Measurements from ENCODE around the gene ZMYND15. TPM values are rescaled to one million over a fixed set of nuclear protein-coding genes. Genes with fewer than 3 reads are reported as not detected.
A peak's percentile ranks its signal among the peaks of the same experiment; 100 is the strongest.

Gene ZMYND15
- polyA plus RNA-seq, 3 donors, result 0.33 to 0.90 (median 0.56) TPM

GRCh38 chr17:4712526-4712925 is 27.1 kb upstream of the ZMYND15 start:
- no peak overlapping the region for H3K27ac ChIP-seq (ENCODE audit: low read depth, low read length)

DNA sequence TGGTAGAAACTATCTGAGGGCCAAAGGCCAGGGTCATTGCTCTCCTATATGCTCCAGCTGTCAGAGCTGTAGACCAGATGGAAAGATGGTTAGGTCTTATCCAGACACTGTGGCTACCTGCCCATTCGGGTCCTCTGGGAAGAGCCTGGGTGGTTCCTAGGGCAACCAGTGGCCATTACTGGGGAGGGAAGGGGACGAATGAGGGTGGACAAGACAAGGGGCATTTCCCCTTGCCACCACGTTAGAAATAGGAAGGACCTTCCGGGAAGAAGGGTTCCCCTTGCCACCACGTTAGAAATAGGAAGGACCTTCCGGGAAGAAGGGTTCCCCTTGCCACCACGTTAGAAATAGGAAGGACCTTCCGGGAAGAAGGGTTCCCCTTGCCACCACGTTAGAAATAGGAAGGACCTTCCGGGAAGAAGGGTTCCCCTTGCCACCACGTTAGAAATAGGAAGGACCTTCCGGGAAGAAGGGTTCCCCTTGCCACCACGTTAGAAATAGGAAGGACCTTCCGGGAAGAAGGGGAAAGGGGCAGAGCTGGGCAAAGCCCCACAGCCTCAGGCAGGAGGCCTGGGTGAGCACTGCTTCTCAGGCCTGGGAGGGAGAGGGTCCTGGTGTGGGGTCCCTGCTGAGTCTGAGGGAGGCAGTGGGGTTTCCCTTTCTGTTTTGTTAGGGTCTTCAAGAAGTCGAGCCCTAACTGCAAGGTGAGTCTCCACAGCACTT is 25.1 kb upstream of the ZMYND15 start:
- WGBS, 3 donors, result 56 to 90% (median 69%) methylated on average over 7 to 9 of the region's 15 CpGs
- peak overlapping the region; percentile 62 for H3K27ac ChIP-seq (ENCODE audit: low read depth, low read length)

More at GRCh38 chr17:4712526-4712925, 27.1 kb upstream of the ZMYND15 start:
- 29 to 74% (median 71%) methylated on average over 3 of the region's 3 CpGs for WGBS, 3 donors

DNA sequence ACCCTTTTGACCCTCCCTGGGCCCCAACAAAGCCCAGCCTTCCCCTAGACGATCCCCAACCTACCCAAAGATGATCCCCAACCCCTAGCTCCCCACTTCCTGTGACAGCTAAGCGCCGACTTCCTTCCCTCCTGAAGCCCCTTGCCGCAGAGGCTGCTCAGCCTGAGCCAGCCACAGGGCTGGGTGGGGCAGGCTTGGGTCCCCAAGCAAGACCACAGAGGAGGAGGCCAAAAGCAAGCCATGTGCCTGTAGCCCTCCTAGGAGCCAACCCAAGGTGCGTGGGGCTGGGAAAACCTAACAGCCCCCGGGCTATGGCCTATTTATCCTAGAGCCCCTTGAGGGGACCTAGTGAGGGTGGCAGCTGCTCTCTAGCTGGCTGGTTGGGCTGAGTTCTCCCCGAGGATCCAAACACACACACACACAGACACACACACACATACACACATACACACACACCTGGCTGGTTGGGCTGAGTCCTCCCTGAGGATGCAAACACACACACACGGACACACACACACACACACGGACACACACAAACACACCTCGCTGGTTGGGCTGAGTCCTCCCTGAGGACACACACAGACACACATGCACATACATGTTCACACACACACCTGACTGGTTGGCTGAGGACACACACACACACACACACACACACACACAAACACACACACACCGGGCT is 24.4 kb upstream of the ZMYND15 start:
- 50 to 72% (median 62%) methylated on average over 11 of the region's 11 CpGs for WGBS, 3 donors
- peak overlapping the region; percentile 62 for H3K27ac ChIP-seq (ENCODE audit: low read depth, low read length)

DNA sequence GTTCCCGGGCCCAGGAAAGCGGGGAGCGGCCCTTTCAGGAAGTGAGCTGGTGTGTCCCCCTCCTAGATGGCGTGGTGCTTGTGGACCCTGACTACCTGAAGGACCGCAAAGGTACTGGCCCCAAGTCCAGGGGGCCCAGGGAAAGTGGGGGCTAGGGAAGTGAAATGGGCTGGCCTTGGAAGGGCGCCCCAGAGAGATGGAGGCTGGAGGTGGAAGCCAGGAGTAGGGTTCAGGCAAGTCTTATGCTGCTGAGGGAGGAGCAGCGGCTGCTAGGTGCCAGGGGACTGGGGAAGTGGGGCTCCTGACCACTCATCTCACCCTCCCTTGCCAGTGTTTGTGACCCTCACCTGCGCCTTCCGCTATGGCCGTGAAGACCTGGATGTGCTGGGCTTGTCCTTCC is 23.6 kb upstream of the ZMYND15 start:
- 95 to 96% (median 95%) methylated on average over 8 to 10 of the region's 10 CpGs for WGBS, 3 donors

GRCh38 chr17:4717791-4718190 is 21.8 kb upstream of the ZMYND15 start:
- WGBS, 3 donors, result 64 to 96% (median 74%) methylated on average over 17 of the region's 17 CpGs
- no peak overlapping the region for H3K27ac ChIP-seq (ENCODE audit: low read depth, low read length)

More for the DNA sequence above, 23.6 kb upstream of the ZMYND15 start:
- H3K27ac ChIP-seq (ENCODE audit: low read depth, low read length), result no peak overlapping the region

DNA sequence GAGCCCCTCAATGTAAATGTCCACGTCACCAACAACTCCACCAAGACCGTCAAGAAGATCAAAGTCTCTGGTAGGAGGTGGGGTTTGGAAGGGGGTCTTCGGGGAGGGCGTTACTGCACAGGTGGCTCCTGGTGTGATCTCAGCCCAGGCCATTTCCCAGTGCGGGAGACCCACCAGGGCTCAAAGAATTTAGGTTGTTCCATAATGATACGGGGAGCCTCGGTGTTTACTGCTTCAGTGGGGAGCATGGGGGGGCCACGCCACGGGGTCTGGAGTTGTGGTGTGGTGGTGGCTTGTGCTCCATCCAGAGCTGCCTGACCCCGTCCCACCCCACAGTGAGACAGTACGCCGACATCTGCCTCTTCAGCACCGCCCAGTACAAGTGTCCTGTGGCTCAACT is 21.4 kb upstream of the ZMYND15 start:
- H3K27ac ChIP-seq (ENCODE audit: low read depth, low read length), result no peak overlapping the region

DNA sequence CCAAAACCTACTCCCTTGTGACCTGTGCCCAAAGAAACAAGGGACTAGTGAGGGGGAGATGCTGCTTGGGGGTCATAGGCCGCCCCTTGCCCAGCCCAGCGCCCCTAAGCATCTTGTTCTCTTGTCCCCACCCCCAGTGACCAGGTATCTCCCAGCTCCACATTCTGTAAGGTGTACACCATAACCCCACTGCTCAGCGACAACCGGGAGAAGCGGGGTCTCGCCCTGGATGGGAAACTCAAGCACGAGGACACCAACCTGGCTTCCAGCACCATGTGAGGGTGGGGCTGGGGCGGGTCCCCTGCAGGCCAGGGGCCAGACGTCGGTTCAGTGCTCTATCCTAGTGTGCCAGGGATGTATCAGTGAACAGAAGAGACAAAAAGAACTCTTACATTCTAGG is 20.5 kb upstream of the ZMYND15 start:
- 78 to 87% (median 82%) methylated on average over 10 of the region's 10 CpGs for WGBS, 3 donors
- H3K27ac ChIP-seq (ENCODE audit: low read depth, low read length), result no peak overlapping the region

More for the DNA sequence above, 21.4 kb upstream of the ZMYND15 start:
- WGBS, 3 donors, result 96 to 97% (median 97%) methylated on average over 13 of the region's 13 CpGs

- H3K27ac ChIP-seq (ENCODE audit: low read depth, low read length), result no peak overlapping the region
Observed at GRCh38 chr17:4719684-4720221, 19.9 kb upstream of the ZMYND15 start.

GRCh38 chr17:4720787-4721186 is 18.8 kb upstream of the ZMYND15 start:
- H3K27ac ChIP-seq (ENCODE audit: low read depth, low read length), result no peak overlapping the region
- 88 to 91% (median 90%) methylated on average over 7 of the region's 7 CpGs for WGBS, 3 donors

More at GRCh38 chr17:4719684-4720221, 19.9 kb upstream of the ZMYND15 start:
- 63 to 74% (median 73%) methylated on average over 15 of the region's 15 CpGs for WGBS, 3 donors

- H3K27ac ChIP-seq (ENCODE audit: low read depth, low read length), result no peak overlapping the region
- 43 to 76% (median 73%) methylated on average over 20 of the region's 20 CpGs for WGBS, 3 donors
Observed at GRCh38 chr17:4721203-4722135, 18.2 kb upstream of the ZMYND15 start.

DNA sequence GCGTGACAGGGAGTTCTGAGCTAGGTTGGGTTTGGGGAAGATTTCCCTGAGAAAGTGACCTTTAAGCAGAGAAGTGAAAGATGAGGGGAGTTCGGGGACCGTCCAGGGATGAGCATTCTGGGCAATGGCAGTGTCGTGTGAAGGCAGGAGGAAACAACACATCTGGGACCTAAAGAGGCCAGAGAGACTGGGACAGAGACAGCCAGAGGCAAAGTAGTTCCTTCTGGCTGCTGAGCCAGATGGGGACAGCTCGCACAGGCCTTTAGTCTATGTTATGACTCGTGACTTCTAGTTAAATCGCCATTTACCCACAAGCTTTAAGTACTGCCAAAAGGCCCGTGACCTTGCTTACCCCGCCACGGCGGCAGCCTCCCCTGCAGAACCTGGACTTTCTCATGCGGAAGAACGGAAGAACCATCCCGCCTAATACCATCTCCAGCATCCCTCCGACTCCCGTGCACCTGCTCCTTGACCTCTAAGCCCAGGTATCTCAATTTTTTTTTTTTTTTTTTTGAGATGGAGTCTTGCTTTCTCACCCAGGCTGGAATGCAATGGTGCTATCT is 16.9 kb upstream of the ZMYND15 start:
- 82 to 89% (median 86%) methylated on average over 16 of the region's 16 CpGs for WGBS, 3 donors

GRCh38 chr17:4724650-4725049 is 15.0 kb upstream of the ZMYND15 start:
- 80 to 85% (median 84%) methylated on average over 5 of the region's 5 CpGs for WGBS, 3 donors
- H3K27ac ChIP-seq (ENCODE audit: low read depth, low read length), result no peak overlapping the region

More for the DNA sequence above, 16.9 kb upstream of the ZMYND15 start:
- H3K27ac ChIP-seq (ENCODE audit: low read depth, low read length), result no peak overlapping the region

DNA sequence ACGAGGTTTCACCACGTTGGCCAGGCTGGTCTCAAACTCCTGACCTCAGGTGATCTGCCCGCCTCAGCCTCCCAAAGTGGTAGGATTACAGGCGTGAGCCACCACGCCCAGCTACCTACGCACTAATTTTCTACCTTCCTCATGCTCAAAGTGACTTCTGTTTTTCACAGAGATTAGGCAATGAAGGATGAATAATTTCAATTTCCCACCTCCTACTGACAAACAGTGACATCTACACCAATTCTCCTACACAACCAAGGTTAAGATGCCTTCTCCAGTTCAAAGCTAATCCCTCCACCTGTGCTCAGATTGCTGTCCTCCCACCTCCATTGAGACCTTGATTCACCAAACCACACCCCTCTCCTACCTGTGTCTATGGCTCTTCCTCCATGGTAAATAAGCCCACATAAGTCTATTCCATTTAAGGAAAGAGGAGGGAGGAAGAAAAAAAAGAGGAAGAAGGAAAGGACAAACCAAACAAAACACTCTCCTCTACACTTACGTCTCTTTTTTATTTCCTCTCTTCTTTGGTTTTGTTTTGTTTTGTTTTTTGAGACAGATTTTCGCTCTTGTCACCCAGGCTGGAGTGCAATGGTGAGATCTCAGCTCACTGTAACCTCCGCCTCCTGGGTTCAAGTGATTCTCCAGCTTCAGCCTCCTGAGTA is 13.9 kb upstream of the ZMYND15 start:
- no peak overlapping the region for H3K27ac ChIP-seq (ENCODE audit: low read depth, low read length)
- WGBS, 3 donors, result 66 to 86% (median 66%) methylated on average over 9 of the region's 9 CpGs

GRCh38 chr17:4728124-4728523 is 11.5 kb upstream of the ZMYND15 start:
- 31 to 53% (median 53%) methylated on average over 3 of the region's 3 CpGs for WGBS, 3 donors
- no peak overlapping the region for H3K27ac ChIP-seq (ENCODE audit: low read depth, low read length)

DNA sequence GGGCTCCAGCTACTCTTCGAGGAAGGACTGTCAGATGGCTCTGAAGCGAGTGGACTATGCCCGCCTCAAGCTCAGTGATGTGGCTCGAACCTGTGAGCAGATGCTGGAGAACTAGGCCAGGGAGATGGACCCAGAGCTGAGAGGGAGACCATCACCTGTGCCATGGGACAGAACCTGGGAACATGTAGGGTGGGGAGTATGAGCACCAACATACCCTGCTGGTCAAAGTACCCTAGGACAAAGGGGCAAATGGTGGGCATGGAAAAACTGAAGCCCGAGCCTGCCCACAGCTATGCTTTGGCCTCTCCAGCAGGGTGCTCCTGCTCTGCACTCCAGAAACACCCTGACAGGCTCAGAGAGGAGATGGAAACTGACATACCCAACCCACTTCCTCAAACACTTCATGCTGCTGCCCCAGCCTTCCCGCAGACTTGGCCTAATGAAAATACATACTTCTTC is 6.5 kb upstream of the ZMYND15 start:
- H3K27ac ChIP-seq (ENCODE audit: low read depth, low read length), result no peak overlapping the region

DNA sequence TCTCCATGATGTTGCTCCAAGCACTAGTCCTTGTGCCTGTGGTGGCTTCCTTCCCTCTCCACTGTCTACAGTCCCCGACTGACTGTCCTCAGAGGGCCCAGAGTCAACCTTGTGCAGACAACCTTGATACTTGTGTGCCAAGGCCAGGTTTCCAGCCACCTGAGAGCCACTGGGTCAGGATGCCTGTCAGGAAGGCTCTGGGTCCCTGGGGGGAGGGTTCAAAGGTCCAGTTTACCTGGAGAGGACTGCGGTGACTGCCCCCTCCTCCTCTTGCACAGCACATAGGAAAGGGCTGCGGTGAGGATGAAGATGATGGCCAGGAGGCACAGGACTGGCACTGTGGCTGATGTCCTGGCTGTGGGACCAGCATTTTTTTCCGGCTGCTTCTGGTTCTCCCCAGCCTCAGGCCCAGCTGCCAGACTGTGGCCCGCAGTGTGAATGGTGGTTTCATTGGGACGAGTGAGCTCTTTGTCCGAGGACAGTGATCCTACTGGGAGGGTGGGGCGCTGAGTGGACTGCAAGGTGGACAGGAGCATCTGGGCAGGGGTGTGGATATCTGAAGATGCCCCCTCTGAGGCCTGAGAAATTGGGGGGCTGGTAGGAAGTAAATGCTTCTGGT is 4.7 kb upstream of the ZMYND15 start:
- 85 to 94% (median 93%) methylated on average over 8 of the region's 8 CpGs for WGBS, 3 donors
- no peak overlapping the region for H3K27ac ChIP-seq (ENCODE audit: low read depth, low read length)

More for the DNA sequence above, 6.5 kb upstream of the ZMYND15 start:
- WGBS, 3 donors, result 72 to 91% (median 80%) methylated on average over 6 of the region's 6 CpGs

Measured in adipose tissue (tissue), 3 donors.